SK-N-MC (cell line): ENCODE results near the gene ASIC2.

Source experiments
- DNase-seq: peaks from one replicate; pipeline ENCODE4 v3.0.0-alpha.2; 2011; ENCODE audit warnings: low read depth, low spot score
- H3K27ac ChIP-seq: fragments of 200-600 bp; sonication (generic); 2 replicates; pipeline ENCODE4 v1.5.1; 2016; ENCODE audit warnings: mixed run types
- H3K36me3 ChIP-seq: fragments of 200-600 bp; sonication (generic); 2 replicates; pipeline ENCODE4 v1.6.1; 2017; ENCODE audit warnings: antibody characterized with exemption, low read length, mixed read lengths; ENCODE audit not compliant: insufficient read depth
- H3K4me3 ChIP-seq: fragments of 200-600 bp; sonication (generic); 2 replicates; pipeline ENCODE4 v1.5.1; 2016
- H3K9ac ChIP-seq: fragments of 200-600 bp; sonication (generic); 2 replicates; pipeline ENCODE4 v1.8.0; 2017; ENCODE audit warnings: mixed run types, mixed read lengths; ENCODE audit not compliant: insufficient read length
- H3K9me3 ChIP-seq: fragments of 200-600 bp; sonication (generic); 2 replicates; pipeline ENCODE4 v1.6.1; 2017; ENCODE audit warnings: low read depth, mild to moderate bottlenecking, antibody characterized with exemption, low read length, moderate library complexity, mixed read lengths
- EZH2 ChIP-seq: fragments of 200-600 bp; sonication (generic); IDR thresholded peaks from one replicate; pipeline ENCODE4 v1.6.1; 2017; ENCODE audit warnings: antibody characterized with exemption
- FOXP2 ChIP-seq: optimal IDR thresholded peaks from 2 replicates; pipeline ENCODE3; 2011; ENCODE audit warnings: mild to moderate bottlenecking, moderate library complexity; ENCODE audit not compliant: insufficient read depth; ENCODE audit errors: extremely low read length, control extremely low read depth
- POLR2AphosphoS5 ChIP-seq: IDR thresholded peaks from 2 replicates; pipeline ENCODE4 v1.6.1; 2012; ENCODE audit warnings: mild to moderate bottlenecking, low read depth, low read length, borderline replicate concordance

Gene ASIC2

DNA sequence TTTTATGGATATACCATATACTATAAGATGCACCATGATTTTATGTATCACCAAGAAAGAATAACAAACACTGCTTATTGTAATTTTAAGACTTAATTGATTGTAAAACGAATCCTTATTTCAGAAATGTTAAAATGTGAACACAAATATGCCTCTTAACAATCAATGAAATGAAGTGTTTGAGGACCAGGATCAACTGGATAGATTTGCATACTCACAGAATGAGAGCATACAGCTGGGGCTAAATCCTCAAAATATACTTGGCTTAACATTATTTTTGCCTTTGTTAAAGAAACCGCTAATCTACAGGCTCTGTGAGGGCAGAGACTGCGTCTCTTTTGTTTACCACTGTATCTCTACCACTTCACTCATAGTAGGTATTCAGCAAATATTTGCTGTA is 207.8 kb downstream of the ASIC2 start:
- no peak for DNase-seq
- TF ChIP-seq POLR2AphosphoS5 (no peak), FOXP2 (no peak), EZH2 (no peak)
- Histone ChIP-seq H3K27ac (no peak overlapping the region), H3K9me3 (no peaks in the 10 kb centered on the region), H3K9ac (no peak overlapping the region), H3K36me3 (no peaks in the 10 kb centered on the region), H3K4me3 (no peak overlapping the region)

GRCh38 chr17:33084755-33085154 is 208.3 kb downstream of the ASIC2 start:
- no peak for DNase-seq
- Histone ChIP-seq H3K27ac (no peak overlapping the region), H3K9ac (no peak overlapping the region), H3K36me3 (no peaks in the 10 kb centered on the region), H3K4me3 (no peak overlapping the region), H3K9me3 (no peaks in the 10 kb centered on the region)
- no peak for TF ChIP-seq FOXP2
- no peak for TF ChIP-seq EZH2
- no peak for TF ChIP-seq POLR2AphosphoS5

DNA sequence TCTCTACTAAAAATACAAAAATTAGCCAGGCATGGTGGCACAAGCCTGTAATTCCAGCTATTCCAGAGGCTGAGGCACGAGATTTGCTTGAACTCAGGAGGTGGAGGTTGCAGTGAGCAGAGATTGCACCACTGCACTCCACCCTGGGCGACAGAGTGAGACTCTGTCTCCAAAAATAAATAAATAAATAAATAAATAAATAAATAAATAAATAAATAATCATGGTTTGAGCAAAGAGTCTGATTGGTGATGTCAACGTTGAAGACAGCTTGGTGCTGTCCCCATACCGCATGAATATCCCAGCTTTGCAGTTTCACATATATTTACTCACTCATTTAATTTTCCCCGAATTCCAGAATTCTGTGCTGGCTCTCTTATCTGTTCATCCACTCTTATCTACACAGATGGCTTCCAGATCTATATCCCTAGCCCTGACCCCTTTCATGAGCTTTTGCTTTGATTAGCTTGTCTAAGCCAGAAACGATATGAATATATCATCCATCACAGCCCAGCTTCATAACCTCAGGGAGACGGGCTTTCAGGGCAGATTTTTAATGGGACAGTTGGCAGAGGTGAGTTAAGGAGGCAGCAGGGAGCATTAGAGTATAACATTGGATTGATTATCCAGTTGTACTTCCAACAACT is 210.4 kb downstream of the ASIC2 start:
- DNase-seq, result no peak
- H3K27ac ChIP-seq, result no peak overlapping the region
- H3K36me3 ChIP-seq, result no peaks in the 10 kb centered on the region
- no peaks in the 10 kb centered on the region for H3K9me3 ChIP-seq
- no peak for TF ChIP-seq EZH2
- no peak for TF ChIP-seq FOXP2
- TF ChIP-seq POLR2AphosphoS5, result no peak
- no peak overlapping the region for H3K9ac ChIP-seq
- H3K4me3 ChIP-seq, result no peak overlapping the region

DNA sequence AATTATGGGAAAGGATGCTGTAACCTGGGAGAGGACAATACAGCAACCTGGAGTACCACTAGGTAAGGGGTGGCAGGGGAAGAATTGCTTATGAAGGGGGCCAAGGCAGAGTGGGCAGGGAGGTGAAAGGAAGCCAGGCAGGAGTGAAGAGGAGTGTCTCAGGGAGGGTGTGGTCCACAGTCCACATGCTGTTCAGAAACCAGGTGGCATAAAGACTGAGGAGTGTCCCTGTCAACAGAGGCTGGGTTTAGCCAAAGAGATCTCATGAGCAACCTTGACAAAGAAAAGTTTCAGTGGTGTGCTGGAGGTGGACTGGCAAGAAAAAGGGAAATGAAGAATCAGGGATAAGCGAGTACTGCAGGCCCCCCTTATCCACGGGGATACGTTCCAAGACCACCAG is 213.0 kb downstream of the ASIC2 start:
- no peak for DNase-seq
- Histone ChIP-seq H3K4me3 (no peak overlapping the region), H3K27ac (no peak overlapping the region), H3K36me3 (no peaks in the 10 kb centered on the region), H3K9me3 (no peaks in the 10 kb centered on the region), H3K9ac (no peak overlapping the region)
- no peak for TF ChIP-seq EZH2

GRCh38 chr17:33079201-33079600 is 213.9 kb downstream of the ASIC2 start:
- no peak for DNase-seq

GRCh38 chr17:33076979-33077378 is 216.1 kb downstream of the ASIC2 start:
- H3K27ac ChIP-seq, result no peak overlapping the region
- no peak for DNase-seq
- no peak for TF ChIP-seq FOXP2
- no peak for TF ChIP-seq EZH2
- no peak for TF ChIP-seq POLR2AphosphoS5
- no peaks in the 10 kb centered on the region for H3K36me3 ChIP-seq
- H3K9ac ChIP-seq, result no peak overlapping the region
- H3K9me3 ChIP-seq, result no peaks in the 10 kb centered on the region
- H3K4me3 ChIP-seq, result no peak overlapping the region

More at GRCh38 chr17:33079201-33079600, 213.9 kb downstream of the ASIC2 start:
- TF ChIP-seq EZH2, result no peak
- TF ChIP-seq POLR2AphosphoS5, result no peak
- no peak for TF ChIP-seq FOXP2
- Histone ChIP-seq H3K4me3 (no peak overlapping the region), H3K27ac (no peak overlapping the region), H3K9ac (no peak overlapping the region), H3K36me3 (no peaks in the 10 kb centered on the region), H3K9me3 (no peaks in the 10 kb centered on the region)

DNA sequence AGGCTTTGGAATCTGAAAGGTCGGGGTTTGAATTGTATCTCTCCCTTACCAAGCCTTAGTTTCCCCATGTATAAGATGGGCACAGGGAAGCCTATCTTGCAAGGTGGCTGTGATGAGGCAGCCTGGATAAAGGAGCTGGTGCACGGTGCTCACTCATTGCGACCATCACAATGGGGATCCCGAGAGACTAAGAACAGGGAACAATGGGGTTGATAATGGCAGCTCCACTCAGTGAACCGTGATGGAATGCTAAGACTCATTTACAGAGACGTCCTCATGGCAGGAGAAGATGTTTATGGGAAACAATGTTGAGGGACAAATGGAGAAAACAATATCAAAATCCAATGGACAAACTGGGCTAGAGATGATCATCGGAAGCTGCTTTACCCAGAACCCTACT is 219.7 kb downstream of the ASIC2 start:
- TF ChIP-seq EZH2 (no peak), POLR2AphosphoS5 (no peak), FOXP2 (no peak)
- H3K27ac ChIP-seq, result no peak overlapping the region
- no peak overlapping the region for H3K4me3 ChIP-seq
- H3K9me3 ChIP-seq, result no peaks in the 10 kb centered on the region
- H3K36me3 ChIP-seq, result no peaks in the 10 kb centered on the region
- no peak overlapping the region for H3K9ac ChIP-seq
- DNase-seq, result no peak

GRCh38 chr17:33072421-33073161 is 220.5 kb downstream of the ASIC2 start:
- H3K36me3 ChIP-seq, result no peaks in the 10 kb centered on the region
- no peak overlapping the region for H3K9ac ChIP-seq
- TF ChIP-seq EZH2, result no peak
- no peak for TF ChIP-seq FOXP2
- no peak for TF ChIP-seq POLR2AphosphoS5
- no peaks in the 10 kb centered on the region for H3K9me3 ChIP-seq
- no peak overlapping the region for H3K27ac ChIP-seq
- no peak for DNase-seq
- no peak overlapping the region for H3K4me3 ChIP-seq
